Measurements from ENCODE around the gene GPR17. TPM values are rescaled to one million over a fixed set of nuclear protein-coding genes. Genes with fewer than 3 reads are reported as not detected.

GPR17 gene
- total and polyA plus RNA-seq, 8 donors: 0.24 to 3.6 (median 1.1) TPM

DNA sequence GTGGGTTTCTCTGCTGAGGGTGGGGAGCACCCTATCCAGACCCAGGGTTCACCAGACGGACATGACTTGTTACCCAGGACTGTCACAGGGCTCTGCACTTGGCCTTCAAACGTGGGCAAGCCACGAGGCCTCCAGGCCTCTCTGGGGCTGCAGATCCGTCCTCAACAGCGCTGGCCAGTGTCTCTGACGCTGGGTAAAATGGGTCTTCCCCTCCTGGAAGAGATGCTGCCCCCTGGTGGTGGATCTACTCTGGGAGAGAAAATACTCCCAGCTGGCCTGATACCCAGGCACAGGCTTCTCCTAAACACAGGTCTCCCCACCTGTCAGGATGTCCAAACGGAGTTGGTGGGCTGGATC, 3.7 kb downstream of the GPR17 start:
- H3K4me1 ChIP-seq: peaks cover 4 to 47% of the 10 kb centered on the region in 2 donors
- no peaks in the 10 kb centered on the region for H3K27me3 ChIP-seq
- no peak overlapping the region for H3K4me3 ChIP-seq
- peak overlapping the region in 1 of 2 donors; percentile 41 for H3K27ac ChIP-seq
- TF ChIP-seq, protein P1, sequence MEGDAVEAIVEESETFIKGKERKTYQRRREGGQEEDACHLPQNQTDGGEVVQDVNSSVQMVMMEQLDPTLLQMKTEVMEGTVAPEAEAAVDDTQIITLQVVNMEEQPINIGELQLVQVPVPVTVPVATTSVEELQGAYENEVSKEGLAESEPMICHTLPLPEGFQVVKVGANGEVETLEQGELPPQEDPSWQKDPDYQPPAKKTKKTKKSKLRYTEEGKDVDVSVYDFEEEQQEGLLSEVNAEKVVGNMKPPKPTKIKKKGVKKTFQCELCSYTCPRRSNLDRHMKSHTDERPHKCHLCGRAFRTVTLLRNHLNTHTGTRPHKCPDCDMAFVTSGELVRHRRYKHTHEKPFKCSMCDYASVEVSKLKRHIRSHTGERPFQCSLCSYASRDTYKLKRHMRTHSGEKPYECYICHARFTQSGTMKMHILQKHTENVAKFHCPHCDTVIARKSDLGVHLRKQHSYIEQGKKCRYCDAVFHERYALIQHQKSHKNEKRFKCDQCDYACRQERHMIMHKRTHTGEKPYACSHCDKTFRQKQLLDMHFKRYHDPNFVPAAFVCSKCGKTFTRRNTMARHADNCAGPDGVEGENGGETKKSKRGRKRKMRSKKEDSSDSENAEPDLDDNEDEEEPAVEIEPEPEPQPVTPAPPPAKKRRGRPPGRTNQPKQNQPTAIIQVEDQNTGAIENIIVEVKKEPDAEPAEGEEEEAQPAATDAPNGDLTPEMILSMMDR (IDR thresholded peaks at IDR 0.05): peak; percentile 76 to 92
- intact Hi-C loops (cut with DNase I): no loop called here
- ATAC-seq: peak; percentile 88
- DNase-seq: peak; percentile 43 to 83 (median 78)
- H3K36me3 ChIP-seq: peaks cover 0 to 20% of the 10 kb centered on the region in 2 donors
- no peaks in the 10 kb centered on the region for H3K9me3 ChIP-seq

DNA sequence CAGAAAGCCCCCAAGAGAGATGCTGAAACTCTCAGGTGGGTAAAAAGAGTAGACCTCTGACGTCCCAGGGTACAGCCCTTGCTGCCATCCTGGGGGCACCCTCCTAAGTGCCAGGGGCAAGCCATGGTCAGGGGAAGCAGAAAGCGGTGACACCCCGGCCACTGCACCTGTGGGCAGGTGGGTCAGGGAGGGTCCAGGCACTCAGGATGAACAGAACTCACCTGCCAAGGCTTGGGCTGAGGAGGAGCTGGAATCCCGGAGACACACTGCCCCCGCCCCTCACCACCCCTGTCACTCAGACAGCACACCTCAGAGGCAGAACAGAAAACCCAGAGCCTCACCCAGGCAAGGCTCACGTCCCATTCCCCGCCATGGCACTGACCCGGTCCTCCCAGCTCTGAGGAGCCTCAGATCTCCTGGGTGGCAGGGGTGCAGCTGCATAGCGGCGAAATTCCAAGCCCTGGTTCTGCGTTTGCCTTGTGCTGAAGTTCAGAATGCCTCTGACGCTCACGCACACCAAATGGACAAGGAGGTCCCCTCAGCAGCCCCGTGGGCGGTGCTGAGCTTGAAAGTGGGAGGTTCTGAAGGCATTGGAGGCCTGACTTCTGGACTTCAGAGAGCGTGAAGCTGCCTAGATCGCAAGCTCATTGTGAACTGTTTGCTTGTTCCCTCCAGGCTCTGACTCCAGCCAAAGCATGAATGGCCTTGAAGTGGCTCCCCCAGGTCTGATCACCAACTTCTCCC, 4.3 kb downstream of the GPR17 start:
- Histone ChIP-seq H3K9me3 (no peaks in the 10 kb centered on the region), H3K4me1 (peaks cover 4 to 48% of the 10 kb centered on the region in 2 donors), H3K27ac (no peak overlapping the region), H3K27me3 (no peaks in the 10 kb centered on the region), H3K4me3 (no peak overlapping the region), H3K36me3 (peaks cover 0 to 20% of the 10 kb centered on the region in 2 donors)
- ATAC-seq: no peak
- intact Hi-C loops (cut with DNase I): no loop called here
- TF ChIP-seq, protein P1 (IDR thresholded peaks at IDR 0.05): peak; percentile 20 to 46
- DNase-seq: peak in 1 of 4 donors; percentile 43

DNA sequence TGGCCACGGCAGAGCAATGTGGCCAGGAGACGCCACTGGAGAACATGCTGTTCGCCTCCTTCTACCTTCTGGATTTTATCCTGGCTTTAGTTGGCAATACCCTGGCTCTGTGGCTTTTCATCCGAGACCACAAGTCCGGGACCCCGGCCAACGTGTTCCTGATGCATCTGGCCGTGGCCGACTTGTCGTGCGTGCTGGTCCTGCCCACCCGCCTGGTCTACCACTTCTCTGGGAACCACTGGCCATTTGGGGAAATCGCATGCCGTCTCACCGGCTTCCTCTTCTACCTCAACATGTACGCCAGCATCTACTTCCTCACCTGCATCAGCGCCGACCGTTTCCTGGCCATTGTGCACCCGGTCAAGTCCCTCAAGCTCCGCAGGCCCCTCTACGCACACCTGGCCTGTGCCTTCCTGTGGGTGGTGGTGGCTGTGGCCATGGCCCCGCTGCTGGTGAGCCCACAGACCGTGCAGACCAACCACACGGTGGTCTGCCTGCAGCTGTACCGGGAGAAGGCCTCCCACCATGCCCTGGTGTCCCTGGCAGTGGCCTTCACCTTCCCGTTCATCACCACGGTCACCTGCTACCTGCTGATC, 4.9 kb downstream of the GPR17 start:
- intact Hi-C loops (cut with DNase I): no loop called here
- TF ChIP-seq, protein P1 (IDR thresholded peaks at IDR 0.05): no peak
- H3K27me3 ChIP-seq: no peaks in the 10 kb centered on the region
- DNase-seq (peak in 1 of 4 donors; percentile 69), ATAC-seq (no peak)
- H3K4me3 ChIP-seq: no peak overlapping the region
- peaks cover 4 to 48% of the 10 kb centered on the region in 2 donors for H3K4me1 ChIP-seq
- no peaks in the 10 kb centered on the region for H3K9me3 ChIP-seq
- H3K36me3 ChIP-seq: peaks cover 0 to 20% of the 10 kb centered on the region in 2 donors
- no peak overlapping the region for H3K27ac ChIP-seq

DNA sequence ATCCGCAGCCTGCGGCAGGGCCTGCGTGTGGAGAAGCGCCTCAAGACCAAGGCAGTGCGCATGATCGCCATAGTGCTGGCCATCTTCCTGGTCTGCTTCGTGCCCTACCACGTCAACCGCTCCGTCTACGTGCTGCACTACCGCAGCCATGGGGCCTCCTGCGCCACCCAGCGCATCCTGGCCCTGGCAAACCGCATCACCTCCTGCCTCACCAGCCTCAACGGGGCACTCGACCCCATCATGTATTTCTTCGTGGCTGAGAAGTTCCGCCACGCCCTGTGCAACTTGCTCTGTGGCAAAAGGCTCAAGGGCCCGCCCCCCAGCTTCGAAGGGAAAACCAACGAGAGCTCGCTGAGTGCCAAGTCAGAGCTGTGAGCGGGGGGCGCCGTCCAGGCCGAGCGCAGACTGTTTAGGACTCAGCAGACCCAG, 5.4 kb downstream of the GPR17 start:
- H3K9me3 ChIP-seq: no peaks in the 10 kb centered on the region
- intact Hi-C loops (cut with DNase I): no loop called here
- peak in 1 of 4 donors; percentile 68 for DNase-seq
- peaks cover 4 to 43% of the 10 kb centered on the region in 2 donors for H3K4me1 ChIP-seq
- TF ChIP-seq, protein P1 (IDR thresholded peaks at IDR 0.05): no peak
- H3K27ac ChIP-seq: no peak overlapping the region
- H3K4me3 ChIP-seq: no peak overlapping the region
- no peak for ATAC-seq
- peaks cover 0 to 20% of the 10 kb centered on the region in 2 donors for H3K36me3 ChIP-seq
- no peaks in the 10 kb centered on the region for H3K27me3 ChIP-seq

DNA sequence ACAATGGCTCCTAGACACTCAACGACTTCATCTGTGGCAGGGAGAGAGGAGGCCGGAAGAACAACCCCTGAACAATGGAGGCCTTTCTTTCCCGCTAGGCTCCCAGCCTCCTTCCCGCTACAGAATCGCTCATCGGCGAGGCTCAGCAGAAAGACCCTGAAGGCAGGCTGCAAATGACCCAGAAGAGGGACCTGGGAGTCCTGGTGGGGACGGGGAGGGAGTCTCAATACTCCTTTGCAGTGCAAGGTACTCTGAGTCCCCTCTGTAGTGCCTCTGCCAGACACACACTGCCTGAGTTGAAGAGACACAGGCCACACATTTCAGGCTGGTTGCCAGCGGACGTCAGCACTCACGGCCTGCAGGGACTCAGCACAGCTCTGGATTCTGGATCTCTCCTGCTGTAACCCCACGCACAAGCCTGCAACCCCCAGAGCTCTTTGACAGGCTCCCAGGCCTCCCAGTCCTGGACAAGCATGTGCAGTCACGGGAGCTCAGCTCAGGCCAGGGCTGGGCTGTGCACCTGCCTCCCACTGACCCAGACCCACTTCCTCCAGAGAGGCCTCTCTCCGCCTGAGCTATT, 6.1 kb downstream of the GPR17 start:
- Histone ChIP-seq H3K4me3 (no peak overlapping the region), H3K36me3 (peaks cover 0 to 27% of the 10 kb centered on the region in 2 donors), H3K9me3 (no peaks in the 10 kb centered on the region), H3K4me1 (peaks cover 4 to 37% of the 10 kb centered on the region in 2 donors), H3K27me3 (no peaks in the 10 kb centered on the region), H3K27ac (peak overlapping the region in 1 of 2 donors; percentile 11)
- TF ChIP-seq, protein P1 (IDR thresholded peaks at IDR 0.05): no peak
- DNase-seq (peak in 2 of 4 donors; percentile 45 to 59), ATAC-seq (no peak)
- intact Hi-C loops (cut with DNase I): no loop called here

All from left lung (tissue), 10 donors.